Right renal cortex interstitium (tissue), 3 donors: Measurements from ENCODE around the gene AGAP1. TPM values are rescaled to one million over a fixed set of nuclear protein-coding genes. Genes with fewer than 3 reads are reported as not detected.

Source experiments
- DNase-seq, 3 donors: peaks; one replicate each; pipeline ENCODE4 v3.0.0-alpha.2; 2013; ENCODE audit warnings: low read depth in 3 of 3, low spot score in 2 of 3
- polyA plus RNA-seq, 3 donors: library from polyadenylated mRNA; unstranded; fragments of 120-200 nt; gene quantifications; one replicate each; pipeline ENCODE4 v1.2.1, GENCODE V29; 2013; ENCODE audit not compliant: insufficient read length in 3 of 3

The AGAP1 gene
- polyA plus RNA-seq, 3 donors, result 18.0 to 22.6 (median 21.2) TPM

DNA sequence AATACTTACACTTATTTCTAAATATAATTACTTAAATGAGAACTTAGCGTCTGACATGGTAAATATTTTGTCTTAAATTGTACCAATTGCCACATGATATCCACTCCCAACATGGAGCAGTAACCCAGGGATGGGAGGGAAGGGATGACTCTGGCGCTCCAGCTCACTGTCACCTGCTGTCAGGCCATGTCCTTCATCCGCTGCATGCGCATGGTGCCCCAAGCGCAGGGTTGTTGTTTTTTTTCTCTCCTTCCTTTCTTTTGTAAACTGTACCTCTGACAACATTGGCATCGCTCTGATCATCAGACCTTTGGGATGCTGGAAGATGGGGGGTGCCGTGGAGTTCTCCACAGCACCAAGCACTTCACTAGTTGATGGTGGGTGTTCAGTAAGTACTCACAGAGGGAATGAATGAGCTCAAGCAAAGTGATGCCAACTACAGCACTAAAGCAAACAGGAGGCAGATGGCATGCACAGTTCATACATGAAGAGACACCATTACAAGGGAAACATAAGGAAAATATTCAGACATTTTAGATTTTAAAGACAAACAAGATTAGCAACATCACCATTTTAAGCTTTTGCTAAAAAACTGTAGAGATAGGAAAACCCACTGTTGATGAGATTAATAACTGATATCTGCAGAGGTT is 426.5 kb downstream of the AGAP1 start:
- no peak for DNase-seq

DNA sequence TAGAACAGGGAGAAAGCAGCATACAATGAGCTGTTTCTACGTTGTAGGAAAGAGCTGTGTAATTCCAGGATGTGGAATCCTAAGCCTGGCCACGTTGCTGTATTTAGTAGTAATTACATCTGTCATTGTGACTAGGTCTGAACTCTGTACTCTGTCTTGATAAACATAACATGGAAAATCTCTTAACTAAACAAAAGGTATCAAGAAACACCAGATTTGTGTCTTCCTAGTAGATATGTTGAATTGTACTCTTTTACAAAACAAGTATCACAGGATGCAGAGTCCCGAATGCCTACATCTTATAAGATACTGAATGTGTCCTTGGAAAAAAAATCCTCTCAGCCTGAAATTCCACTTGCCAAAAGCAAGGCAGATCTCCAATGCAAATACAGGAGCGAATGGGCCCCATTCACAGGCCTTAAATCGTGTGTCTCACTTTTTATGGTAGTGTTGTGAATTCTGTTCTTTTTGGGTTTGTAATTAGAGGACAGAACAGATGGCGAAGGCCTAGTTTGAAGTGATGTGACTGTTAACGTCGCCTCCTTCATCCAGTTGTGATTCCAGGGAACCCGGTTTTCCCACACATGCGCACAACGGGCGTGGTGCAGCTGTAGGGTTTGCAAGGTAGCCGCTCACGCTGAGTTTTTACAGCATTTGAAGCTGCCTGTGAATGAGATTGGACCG is 427.8 kb downstream of the AGAP1 start:
- no peak for DNase-seq

GRCh38 chr2:235922839-235923238 is 429.0 kb downstream of the AGAP1 start:
- no peak for DNase-seq

DNA sequence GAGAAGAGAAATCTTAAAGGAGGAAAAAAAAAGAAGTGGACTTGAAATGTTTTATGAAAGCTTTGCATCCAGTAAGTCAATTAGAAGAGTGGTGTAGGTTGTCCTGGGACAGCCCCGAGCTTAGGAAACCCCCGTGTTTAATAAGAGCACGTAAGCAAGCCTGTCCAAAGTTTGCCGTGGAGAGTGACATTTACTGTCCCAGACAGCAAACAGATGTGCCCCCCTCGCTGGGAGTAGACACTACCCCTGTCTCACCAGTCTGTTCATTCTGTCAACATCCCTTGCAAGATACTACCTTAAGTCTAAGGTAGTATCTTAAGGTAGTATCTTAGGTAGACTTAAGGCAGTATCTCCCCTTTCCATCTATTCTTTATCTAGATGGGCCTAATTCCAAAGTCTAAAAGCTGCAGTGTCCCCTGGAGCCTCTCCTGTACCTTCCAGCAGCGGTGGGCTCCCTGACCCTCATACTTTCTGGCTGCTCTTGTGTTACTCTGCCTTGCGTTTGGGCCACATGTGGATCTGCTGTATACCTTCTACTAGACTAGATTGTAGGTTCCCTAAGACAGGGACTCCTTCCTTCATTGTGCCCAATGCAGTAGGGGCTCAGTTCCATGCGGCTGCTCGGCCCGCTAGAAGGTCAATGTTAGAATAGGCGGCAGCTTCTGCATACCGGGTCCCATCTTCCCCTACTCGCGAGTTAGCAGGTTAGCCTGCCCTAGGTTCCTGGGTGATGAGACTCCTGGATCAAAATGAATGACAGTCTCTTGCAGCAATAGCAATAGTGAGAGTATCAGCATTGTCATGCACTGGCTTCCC is 430.2 kb downstream of the AGAP1 start:
- no peak for DNase-seq

DNA sequence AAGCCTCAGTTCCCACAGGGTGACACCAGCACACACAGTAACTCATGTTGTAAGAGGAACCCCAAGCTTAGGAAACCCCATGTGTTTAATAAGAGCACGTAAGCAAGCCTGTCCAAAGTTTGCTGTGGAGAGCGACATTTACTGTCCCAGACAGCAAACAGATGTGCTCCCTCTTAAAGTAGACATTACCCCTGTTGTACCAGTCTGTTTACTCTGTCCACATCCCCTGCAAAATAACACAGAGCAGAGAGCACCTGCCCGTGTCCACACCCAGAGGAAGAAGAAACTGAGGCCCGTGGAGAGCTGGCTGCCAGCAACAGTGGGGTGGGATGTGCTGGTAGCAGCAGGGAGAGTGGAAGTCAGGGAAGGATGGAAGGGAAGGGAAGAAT is 430.8 kb downstream of the AGAP1 start:
- DNase-seq, result no peak

- DNase-seq, result no peak
Measured at GRCh38 chr2:235925250-235925919, 431.5 kb downstream of the AGAP1 start.

GRCh38 chr2:235926229-235926628 is 432.4 kb downstream of the AGAP1 start:
- no peak for DNase-seq

DNA sequence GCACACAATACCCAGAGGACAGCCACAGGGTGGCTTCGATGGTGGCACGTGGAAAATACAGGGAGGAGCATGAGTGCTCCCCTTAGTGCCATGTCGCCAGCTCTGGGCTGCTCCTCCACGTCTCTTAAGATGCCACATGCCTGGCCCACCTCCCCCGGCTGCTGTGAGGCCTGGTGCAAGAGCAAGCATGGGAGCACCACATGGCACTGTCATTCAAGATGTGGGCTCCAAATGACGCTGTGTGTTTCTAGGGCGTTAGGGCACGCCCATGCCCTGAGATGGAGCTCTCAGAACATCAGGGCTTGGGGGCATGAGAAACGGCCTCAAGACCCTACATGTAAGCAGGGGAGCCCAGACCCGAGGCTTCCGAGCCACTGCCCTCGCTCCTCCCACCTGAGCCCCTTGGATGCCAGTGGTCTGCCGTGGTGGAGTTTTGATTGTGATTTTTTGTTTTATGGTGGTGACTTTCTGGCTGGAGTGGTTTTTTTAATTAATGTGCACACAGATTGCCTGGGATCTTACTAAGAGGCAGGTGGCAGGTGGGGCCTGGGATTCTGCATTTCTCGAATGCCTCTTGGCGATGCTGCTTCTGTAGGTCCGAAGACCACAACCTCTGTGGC is 435.0 kb downstream of the AGAP1 start:
- no peak for DNase-seq

DNA sequence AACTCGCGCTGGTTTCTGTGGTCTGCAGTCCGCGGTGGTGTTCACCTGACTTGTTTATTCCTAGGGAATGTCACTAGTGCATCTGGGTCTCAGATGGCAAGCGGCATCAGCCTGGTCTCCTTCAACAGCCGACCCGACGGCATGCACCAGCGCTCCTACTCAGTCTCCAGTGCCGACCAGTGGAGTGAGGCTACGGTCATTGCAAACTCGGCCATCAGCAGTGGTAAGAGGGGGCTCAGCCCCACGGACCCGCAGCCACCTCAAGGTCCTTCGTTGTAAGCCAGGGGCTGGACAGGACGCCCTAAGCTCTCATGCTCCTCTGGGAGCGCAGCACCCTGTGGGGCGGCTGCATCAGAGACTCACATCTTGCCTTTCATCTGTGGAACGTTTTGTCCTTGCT is 436.9 kb downstream of the AGAP1 start:
- DNase-seq, result no peak

GRCh38 chr2:235931676-235932075 is 437.8 kb downstream of the AGAP1 start:
- DNase-seq, result no peak

- no peak for DNase-seq
Measured at GRCh38 chr2:235934059-235934773, 440.4 kb downstream of the AGAP1 start.

GRCh38 chr2:235934774-235935484 is 441.1 kb downstream of the AGAP1 start:
- DNase-seq, result no peak

DNA sequence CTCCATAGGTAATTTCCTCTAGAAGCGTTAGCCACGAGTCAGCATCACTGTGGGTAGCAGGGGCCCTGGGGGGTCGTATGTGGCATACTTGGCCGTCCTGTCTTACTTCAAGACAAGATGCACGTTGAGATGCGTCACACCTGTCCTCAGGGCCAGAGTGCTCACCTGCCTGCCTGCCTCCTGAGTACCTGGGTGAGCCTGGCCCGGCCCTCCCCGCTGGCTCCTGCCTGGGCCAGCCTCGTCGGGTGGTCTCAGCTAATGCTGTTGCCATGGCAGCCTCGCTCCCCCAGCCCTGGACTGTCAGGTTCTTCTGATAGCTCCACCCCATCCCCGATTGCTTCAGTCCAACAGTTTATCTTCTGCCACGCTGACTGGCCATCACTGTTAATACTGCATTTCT is 441.9 kb downstream of the AGAP1 start:
- DNase-seq, result no peak

GRCh38 chr2:235936493-235936892 is 442.6 kb downstream of the AGAP1 start:
- DNase-seq, result no peak

GRCh38 chr2:235937087-235937486 is 443.2 kb downstream of the AGAP1 start:
- no peak for DNase-seq

DNA sequence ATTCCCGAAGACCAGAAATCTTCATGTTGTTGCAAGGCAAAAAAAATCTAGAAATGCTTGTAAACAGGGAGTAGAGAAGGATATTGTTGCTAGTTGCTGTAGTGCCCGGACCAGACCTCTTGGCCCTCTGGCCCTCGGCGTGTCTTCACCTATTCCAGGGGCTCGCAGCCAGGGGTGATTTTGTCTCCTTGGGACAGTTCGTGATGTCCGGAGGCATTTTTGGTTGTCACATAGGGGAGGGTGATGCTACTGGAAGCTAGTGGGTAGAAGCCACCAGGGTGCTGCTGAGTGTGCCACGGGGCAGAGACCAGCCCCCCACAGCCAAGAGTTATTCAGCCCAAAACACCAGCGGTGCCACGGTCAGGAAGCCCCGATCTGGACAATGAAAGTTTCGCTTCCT is 443.7 kb downstream of the AGAP1 start:
- no peak for DNase-seq

DNA sequence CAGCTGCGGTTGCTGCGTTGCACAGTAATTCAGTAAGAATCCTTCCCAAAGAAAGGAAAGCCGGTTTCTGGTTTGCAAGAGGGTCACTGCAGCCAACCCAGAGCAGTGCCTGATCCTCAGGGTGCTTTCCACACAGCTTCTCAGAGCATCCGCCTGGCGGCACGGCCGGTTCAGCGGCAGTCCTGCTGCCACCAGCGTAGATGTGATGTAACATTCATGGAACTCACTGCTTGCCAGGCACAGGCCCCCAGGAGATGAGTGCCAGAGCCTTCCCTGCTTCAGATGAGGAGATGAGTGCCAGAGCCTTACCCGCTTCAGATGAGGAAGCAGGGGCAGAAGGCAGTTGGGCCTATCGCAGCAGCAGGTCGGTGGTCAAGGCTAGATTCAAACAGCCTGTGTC is 444.1 kb downstream of the AGAP1 start:
- no peak for DNase-seq

GRCh38 chr2:235938611-235939010 is 444.8 kb downstream of the AGAP1 start:
- no peak for DNase-seq

DNA sequence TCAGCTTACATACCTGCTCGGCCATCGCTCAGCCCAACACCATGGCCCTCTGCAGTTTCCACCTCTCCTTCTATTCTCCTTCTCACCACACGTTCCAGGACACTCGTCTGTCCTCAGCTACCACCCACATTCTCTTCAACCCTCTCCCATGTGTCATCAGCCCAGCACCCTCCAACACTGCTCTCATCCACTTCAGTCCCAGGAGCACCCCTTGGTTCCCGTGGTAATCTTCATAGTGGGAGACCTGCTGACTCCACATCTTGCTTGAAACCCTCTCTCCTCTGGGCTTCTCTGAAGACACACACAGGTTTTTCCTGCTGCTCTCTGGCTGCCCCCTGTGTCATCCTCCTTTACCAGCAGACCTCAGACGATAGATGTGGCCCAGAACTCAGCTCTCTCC is 445.6 kb downstream of the AGAP1 start:
- DNase-seq, result no peak

DNA sequence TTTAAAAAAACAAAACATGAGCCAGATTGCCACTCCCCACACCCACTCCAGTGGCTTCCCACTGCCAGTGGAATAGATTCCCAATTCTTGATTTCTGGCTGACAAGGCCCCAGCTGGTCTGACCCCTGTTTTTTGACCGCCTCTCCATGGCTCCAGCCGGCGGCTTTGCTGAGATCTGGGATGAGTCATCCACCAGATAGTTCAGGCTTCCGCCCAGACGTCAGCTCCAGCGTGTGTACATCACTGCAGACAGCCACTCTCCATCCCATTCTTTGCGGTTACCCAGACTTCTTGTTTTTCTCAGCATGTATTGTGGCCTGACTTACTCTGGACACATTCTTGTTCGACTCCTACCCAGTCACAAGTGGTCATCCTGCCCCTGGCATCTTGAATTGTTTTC is 446.5 kb downstream of the AGAP1 start:
- DNase-seq, result no peak
